Neural progenitor cell (in vitro differentiated cells): ENCODE data around the gene SPTSSA. TPM values are rescaled to one million over a fixed set of nuclear protein-coding genes. Genes with fewer than 3 reads are reported as not detected.
A peak's percentile ranks its signal among the peaks of the same experiment; 100 is the strongest.

Source experiments
- DNase-seq: peaks from one replicate; pipeline ENCODE4 v3.0.0-alpha.2; 2016; ENCODE audit warnings: low spot score
- H2AFZ ChIP-seq: fragments of 200-600 bp; sonication (generic); replicated peaks from 2 replicates; pipeline ENCODE4 v1.6.1; 2016; ENCODE audit warnings: antibody characterized with exemption
- H3F3A ChIP-seq: fragments of 200-600 bp; sonication (generic); 2 replicates; pipeline ENCODE4 v1.6.1; 2016; ENCODE audit warnings: antibody characterized with exemption, low read depth
- H3K27ac ChIP-seq: fragments of 200-600 bp; sonication (generic); 2 replicates; pipeline ENCODE4 v1.5.1; 2016; ENCODE audit warnings: mild to moderate bottlenecking
- H3K27me3 ChIP-seq: fragments of 200-600 bp; sonication (generic); 2 replicates; pipeline ENCODE4 v1.6.1; 2016; ENCODE audit warnings: mild to moderate bottlenecking, moderate library complexity
- H3K36me3 ChIP-seq: fragments of 200-600 bp; sonication (generic); 2 replicates; pipeline ENCODE4 v1.5.1; 2016
- H3K4me1 ChIP-seq: fragments of 200-600 bp; sonication (generic); 2 replicates; pipeline ENCODE4 v1.6.1; 2016; ENCODE audit warnings: mixed run types
- H3K4me2 ChIP-seq: fragments of 200-600 bp; sonication (generic); 2 replicates; pipeline ENCODE4 v1.6.1; 2016
- H3K4me3 ChIP-seq: fragments of 200-600 bp; sonication (generic); 2 replicates; pipeline ENCODE4 v1.5.1; 2016
- H3K79me2 ChIP-seq: fragments of 200-600 bp; sonication (generic); 2 replicates; pipeline ENCODE4 v1.6.1; 2016; ENCODE audit warnings: low read depth
- H3K9ac ChIP-seq: fragments of 200-600 bp; sonication (generic); 2 replicates; pipeline ENCODE4 v1.6.1; 2016
- H3K9me3 ChIP-seq: fragments of 200-600 bp; sonication (generic); 2 replicates; pipeline ENCODE4 v1.5.1; 2016; ENCODE audit warnings: low read depth
- H4K20me1 ChIP-seq: fragments of 200-600 bp; sonication (generic); 2 replicates; pipeline ENCODE4 v1.6.1; 2016; ENCODE audit warnings: low read depth
- H3K27ac Mint-ChIP-seq: 3 replicates; pipeline ENCODE4 v1.8.0; 2021; ENCODE audit warnings: mixed read lengths
- H3K27me3 Mint-ChIP-seq: 2 replicates; pipeline ENCODE4 v1.8.0; 2022; ENCODE audit warnings: low read depth, mild to moderate bottlenecking, inconsistent platforms, moderate library complexity, mixed read lengths; ENCODE audit not compliant: insufficient read depth
- H3K36me3 Mint-ChIP-seq: 3 replicates; pipeline ENCODE4 v1.8.0; 2021; ENCODE audit warnings: mixed read lengths
- H3K4me1 Mint-ChIP-seq: 3 replicates; pipeline ENCODE4 v1.8.0; 2021; ENCODE audit warnings: mixed read lengths
- H3K4me3 Mint-ChIP-seq: 3 replicates; pipeline ENCODE4 v1.8.0; 2021; ENCODE audit warnings: mild to moderate bottlenecking, moderate library complexity, mixed read lengths
- H3K9me3 Mint-ChIP-seq: 3 replicates; pipeline ENCODE4 v1.8.0; 2020; ENCODE audit warnings: mixed read lengths
- EZH2 ChIP-seq: fragments of 200-600 bp; sonication (generic); IDR thresholded peaks from 2 replicates; pipeline ENCODE4 v1.6.1; 2017; ENCODE audit warnings: antibody characterized with exemption, mild to moderate bottlenecking, moderate library complexity
- EZH2phosphoT487 ChIP-seq: fragments of 200-600 bp; sonication (generic); IDR thresholded peaks from 2 replicates; pipeline ENCODE4 v1.6.1; 2017; ENCODE audit warnings: antibody characterized with exemption
- total RNA-seq: library from RNA; depleted of rRNA; stranded (reverse); fragments of >200 nt; gene quantifications from 2 replicates; pipeline ENCODE4 v1.2.3, GENCODE V29; 2015; ENCODE audit warnings: low replicate concordance
- TF ChIP-seq, protein P1 (sequence below): fragments of 200-600 bp; sonication (generic); IDR thresholded peaks from 2 replicates; pipeline ENCODE4 v1.5.1; 2017; ENCODE audit warnings: antibody characterized with exemption, mild to moderate bottlenecking

SPTSSA gene
- total RNA-seq, 1 donor from 2014 or later = 43.0 TPM

DNA sequence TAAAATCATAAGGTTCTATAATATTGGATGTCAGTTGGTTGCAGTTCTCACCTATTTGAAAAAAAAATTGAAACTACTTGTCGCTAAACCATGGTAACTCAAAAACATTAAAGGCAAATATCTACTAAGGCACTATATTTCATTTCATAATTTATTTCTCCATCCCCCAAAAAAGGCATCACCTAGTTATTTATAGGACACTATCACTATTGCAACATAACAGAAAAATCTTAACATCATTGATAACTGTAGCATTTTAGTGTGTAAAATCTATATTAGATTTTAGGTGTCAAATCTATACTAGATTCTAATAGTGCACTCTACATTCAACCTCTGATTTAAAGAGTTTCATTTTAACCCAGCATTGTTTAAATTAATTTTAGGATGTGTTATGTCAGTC lies 1.7 kb downstream of the SPTSSA start:
- Histone ChIP-seq H3F3A (peaks cover 20% of the 10 kb centered on the region), H3K27ac (no peak overlapping the region), H3K4me1 (peaks cover 16% of the 10 kb centered on the region), H3K36me3 (no peaks in the 10 kb centered on the region), H3K27me3 (no peaks in the 10 kb centered on the region), H4K20me1 (peaks cover 21% of the 10 kb centered on the region), H3K4me3 (peak overlapping the region; percentile 73), H3K9me3 (no peaks in the 10 kb centered on the region), H3K9ac (no peak overlapping the region), H2AFZ (no peak overlapping the region), H3K4me2 (peak overlapping the region; percentile 88), H3K79me2 (peaks cover 63% of the 10 kb centered on the region)
- no peak for TF ChIP-seq EZH2phosphoT487
- TF ChIP-seq, protein P1, sequence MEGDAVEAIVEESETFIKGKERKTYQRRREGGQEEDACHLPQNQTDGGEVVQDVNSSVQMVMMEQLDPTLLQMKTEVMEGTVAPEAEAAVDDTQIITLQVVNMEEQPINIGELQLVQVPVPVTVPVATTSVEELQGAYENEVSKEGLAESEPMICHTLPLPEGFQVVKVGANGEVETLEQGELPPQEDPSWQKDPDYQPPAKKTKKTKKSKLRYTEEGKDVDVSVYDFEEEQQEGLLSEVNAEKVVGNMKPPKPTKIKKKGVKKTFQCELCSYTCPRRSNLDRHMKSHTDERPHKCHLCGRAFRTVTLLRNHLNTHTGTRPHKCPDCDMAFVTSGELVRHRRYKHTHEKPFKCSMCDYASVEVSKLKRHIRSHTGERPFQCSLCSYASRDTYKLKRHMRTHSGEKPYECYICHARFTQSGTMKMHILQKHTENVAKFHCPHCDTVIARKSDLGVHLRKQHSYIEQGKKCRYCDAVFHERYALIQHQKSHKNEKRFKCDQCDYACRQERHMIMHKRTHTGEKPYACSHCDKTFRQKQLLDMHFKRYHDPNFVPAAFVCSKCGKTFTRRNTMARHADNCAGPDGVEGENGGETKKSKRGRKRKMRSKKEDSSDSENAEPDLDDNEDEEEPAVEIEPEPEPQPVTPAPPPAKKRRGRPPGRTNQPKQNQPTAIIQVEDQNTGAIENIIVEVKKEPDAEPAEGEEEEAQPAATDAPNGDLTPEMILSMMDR = no peak
- no peak for TF ChIP-seq EZH2
- peak overlapping the region; percentile 90 for H3K4me3 Mint-ChIP-seq
- H3K36me3 Mint-ChIP-seq = peaks cover 8% of the 10 kb centered on the region
- no peaks in the 10 kb centered on the region for H3K9me3 Mint-ChIP-seq
- H3K4me1 Mint-ChIP-seq = peaks cover 28% of the 10 kb centered on the region
- DNase-seq = no peak
- peaks cover 2% of the 10 kb centered on the region for H3K27me3 Mint-ChIP-seq
- H3K27ac Mint-ChIP-seq = no peak overlapping the region

DNA sequence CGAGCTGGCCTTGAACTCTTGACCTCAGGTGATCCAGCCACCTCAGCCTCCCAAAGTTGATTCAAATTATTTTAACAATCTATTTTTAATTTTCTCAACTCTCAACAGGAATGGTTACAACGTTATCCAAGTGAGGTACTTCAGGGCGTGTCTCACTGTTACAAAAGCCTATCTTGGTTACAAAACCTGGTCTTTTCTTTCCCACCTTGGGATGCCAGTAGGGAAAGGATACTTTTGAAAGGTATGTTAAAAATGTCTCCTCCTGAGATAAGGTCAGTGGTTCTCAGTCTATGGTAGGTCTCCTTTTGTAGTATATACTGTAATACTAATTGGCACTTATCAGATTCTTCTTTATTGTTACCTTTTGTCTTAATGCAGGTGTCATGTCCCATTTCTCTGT lies 4.9 kb downstream of the SPTSSA start:
- Histone ChIP-seq H3F3A (peaks cover 9% of the 10 kb centered on the region), H3K9ac (no peak overlapping the region), H3K36me3 (no peaks in the 10 kb centered on the region), H4K20me1 (peaks cover 28% of the 10 kb centered on the region), H3K79me2 (peaks cover 94% of the 10 kb centered on the region), H3K4me2 (no peak overlapping the region), H3K27ac (no peak overlapping the region), H2AFZ (no peak overlapping the region), H3K27me3 (no peaks in the 10 kb centered on the region), H3K4me3 (no peak overlapping the region), H3K4me1 (peaks cover 11% of the 10 kb centered on the region), H3K9me3 (no peaks in the 10 kb centered on the region)
- TF ChIP-seq, protein P1 = no peak
- no peak for TF ChIP-seq EZH2
- TF ChIP-seq EZH2phosphoT487 = no peak
- peaks cover 8% of the 10 kb centered on the region for H3K36me3 Mint-ChIP-seq
- peaks cover 23% of the 10 kb centered on the region for H3K4me1 Mint-ChIP-seq
- H3K27me3 Mint-ChIP-seq = peaks cover 2% of the 10 kb centered on the region
- H3K27ac Mint-ChIP-seq = no peak overlapping the region
- no peaks in the 10 kb centered on the region for H3K9me3 Mint-ChIP-seq
- no peak overlapping the region for H3K4me3 Mint-ChIP-seq
- no peak for DNase-seq

DNA sequence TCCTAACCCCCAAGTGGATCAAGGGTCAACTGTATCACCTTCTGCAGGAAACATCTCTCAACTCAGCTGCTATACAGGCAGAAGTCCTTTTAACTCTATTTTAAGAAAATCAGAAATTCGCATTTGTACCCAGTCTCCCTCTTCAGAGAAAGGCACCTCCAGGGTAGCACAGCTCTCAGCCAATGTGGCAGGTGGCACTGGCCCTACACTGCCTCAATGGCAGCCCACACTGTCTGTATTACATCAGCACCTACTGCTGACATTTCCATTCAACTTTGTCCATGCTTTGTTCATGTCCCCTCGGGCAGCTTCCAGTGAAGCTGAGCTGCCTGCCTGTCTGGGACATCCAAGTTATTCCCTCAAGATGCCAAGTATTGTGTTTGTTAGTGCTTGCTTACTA lies 8.8 kb downstream of the SPTSSA start:
- H3K4me2 ChIP-seq = no peak overlapping the region
- no peak overlapping the region for H3K27ac ChIP-seq
- H2AFZ ChIP-seq = no peak overlapping the region
- no peaks in the 10 kb centered on the region for H3K9me3 ChIP-seq
- H3K27me3 Mint-ChIP-seq = no peaks in the 10 kb centered on the region
- peaks cover 16% of the 10 kb centered on the region for H4K20me1 ChIP-seq
- H3K9me3 Mint-ChIP-seq = no peaks in the 10 kb centered on the region
- H3K36me3 ChIP-seq = no peaks in the 10 kb centered on the region
- peaks cover 3% of the 10 kb centered on the region for H3K4me1 Mint-ChIP-seq
- H3K4me3 ChIP-seq = no peak overlapping the region
- H3K79me2 ChIP-seq = peaks cover 97% of the 10 kb centered on the region
- H3K27me3 ChIP-seq = no peaks in the 10 kb centered on the region
- TF ChIP-seq EZH2 (no peak), EZH2phosphoT487 (no peak)
- TF ChIP-seq, protein P1 = no peak
- no peak overlapping the region for H3K9ac ChIP-seq
- no peaks in the 10 kb centered on the region for H3F3A ChIP-seq
- no peaks in the 10 kb centered on the region for H3K4me1 ChIP-seq
- H3K4me3 Mint-ChIP-seq = no peak overlapping the region
- peaks cover 16% of the 10 kb centered on the region for H3K36me3 Mint-ChIP-seq
- no peak overlapping the region for H3K27ac Mint-ChIP-seq
- no peak for DNase-seq
